Stimulated activated CD8-positive, alpha-beta memory T cell treated with anti-CD3 and anti-CD28 coated beads, Interleukin-12 subunit alpha, Interleukin-12 subunit beta, amount 100 ng/mL, for 24 hours (primary cell): Measurements from ENCODE around the gene ZNG1A.
"Not testable (repeated sequence)": the region's sequence is repeated elsewhere in the genome, so short reads cannot be mapped to it uniquely, and the experiment has no call there.

Experiments used
- DNase-seq: peaks from one replicate; pipeline ENCODE4 v3.0.0-alpha.2; 2020; ENCODE audit errors: extremely low read depth

ZNG1A gene

GRCh38 chr9:178970-179383, at the start of gene ZNG1A:
TSS of gene ZNG1A (minus strand) at chr9:179056. CDS start at chr9:178969, 87 bp downstream.
- DNase-seq, result peak; percentile 44

DNA sequence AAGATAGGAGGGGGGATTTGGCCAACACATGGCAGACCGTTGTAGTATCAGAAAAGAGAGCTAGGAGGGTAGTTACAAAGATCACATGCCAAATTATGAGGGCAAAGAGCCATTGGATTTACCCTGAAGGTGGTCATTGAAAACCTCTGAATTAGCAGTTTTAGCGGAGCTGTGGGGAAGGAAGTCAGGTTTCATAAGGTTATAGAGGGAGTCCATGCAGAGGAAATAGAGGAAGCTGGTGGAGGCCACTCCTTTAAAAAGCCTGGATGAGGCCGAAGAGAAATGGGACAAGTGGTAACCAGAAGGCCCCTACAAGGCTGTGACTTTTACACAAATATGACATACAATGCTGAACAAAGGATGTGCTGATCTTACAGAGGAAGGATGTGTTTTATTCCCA, 49.0 kb upstream of the ZNG1A start:
- DNase-seq, result no peak

GRCh38 chr9:224582-225520, 46.0 kb upstream of the ZNG1A start:
- no peak for DNase-seq

DNA sequence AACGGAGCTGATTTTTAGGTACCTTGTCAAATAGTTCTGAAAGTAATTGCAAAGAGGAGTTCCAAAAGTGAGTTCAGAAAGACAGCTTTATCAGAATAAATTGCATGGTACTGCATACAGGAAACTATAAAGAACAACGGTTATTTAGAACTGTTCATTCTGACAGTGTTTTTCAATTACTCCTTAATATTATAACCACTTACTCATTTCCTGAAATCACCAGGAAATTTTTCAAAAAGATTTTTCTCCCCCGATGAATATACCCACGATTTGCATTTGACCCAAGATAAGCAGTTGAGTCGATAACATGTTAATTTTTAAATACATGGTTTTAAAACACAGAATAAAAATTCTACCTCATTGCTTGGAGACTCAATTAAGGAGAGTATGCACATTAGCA, 45.2 kb upstream of the ZNG1A start:
- DNase-seq, result no peak

DNA sequence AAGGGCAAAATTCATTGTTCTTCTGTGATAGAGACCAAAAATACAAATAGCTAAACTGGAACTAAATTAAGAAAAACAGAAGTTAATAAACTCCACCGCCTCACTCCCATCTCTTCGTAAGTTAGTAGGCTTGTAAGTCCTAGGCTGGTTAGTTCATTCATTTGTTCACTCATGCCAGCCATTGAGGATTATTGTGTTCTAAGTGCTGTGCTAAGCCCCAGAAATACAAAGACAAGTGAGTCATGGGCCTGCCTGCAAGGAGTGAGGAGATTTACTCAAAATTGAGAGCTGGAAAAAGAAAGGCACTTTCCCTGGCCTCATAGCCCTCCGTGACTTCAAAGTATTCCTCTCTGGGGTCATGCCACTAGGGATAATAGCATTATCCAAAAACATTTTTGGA, 44.3 kb upstream of the ZNG1A start:
- DNase-seq, result no peak

DNA sequence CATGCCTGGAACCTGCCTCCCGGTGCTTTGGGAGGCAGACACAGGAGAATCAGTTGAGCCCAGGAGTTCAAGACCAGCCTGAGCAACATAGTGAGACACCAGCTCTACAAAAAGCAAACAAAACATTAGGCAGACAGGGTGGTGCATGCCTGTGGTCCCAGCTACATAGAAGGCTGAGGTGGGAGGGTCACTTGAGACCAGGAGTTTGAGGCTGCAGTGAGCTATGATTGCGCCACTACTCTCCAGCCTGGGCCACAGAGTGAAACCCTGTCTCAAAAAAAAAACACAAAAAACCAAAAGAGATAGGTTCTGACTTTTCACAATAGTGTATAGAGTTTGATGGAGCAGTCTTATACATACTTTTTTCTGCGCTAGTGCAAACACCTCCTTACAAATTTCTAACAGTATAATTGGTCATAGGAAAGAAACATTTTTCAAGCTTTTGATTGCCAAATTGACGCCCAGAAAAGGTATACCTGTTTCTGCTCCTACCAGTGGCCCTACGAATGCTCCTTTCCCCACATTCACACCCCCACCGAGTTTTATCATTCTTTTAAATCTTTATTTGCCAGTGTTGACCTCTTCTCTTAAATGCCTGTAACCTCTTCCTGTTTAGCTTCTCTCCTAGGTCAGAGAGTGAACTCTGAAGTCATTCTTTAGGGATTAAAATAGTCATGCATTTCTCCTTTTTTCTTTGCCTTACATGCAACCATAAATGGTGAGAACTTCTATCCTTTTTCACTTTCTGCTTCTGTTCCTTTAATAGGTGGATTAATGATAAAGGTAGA, 43.3 kb upstream of the ZNG1A start:
- DNase-seq, result no peak

DNA sequence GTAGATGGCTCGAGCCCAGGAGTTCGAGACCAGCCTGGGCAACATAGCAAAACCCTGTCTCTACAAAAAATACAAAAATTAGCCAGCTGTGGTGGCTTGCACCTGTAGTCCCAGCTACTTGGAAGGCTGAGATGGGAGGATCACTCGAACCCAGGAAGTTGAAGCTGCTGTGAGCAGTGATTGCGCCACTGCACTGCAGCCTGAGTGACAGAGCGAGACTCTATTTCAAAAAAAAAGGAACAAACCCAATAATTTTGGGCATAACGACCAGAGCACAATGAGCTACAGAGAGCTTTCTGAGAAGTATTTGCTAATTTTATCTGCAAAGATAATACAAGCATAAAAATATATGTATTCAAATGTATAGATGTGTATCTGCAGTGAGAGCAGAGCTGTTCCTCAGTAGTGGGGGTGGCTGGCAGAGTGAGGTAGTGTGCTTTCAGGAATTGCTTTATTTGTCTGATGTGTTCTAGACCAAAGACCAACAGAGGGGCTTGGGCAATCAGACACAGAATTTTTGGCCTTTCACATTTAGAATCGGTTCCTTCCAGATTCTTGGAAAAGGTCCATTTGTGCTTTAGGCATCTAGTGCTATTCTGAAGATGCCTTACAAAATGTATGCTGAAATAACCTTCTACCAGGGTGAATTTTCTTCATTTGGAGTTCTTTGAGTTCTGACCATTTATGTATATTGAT, 41.0 kb upstream of the ZNG1A start:
- no peak for DNase-seq

- DNase-seq, result not testable (repeated sequence)
Observed at GRCh38 chr9:219036-219435, 40.2 kb upstream of the ZNG1A start.

GRCh38 chr9:217950-218349, 39.1 kb upstream of the ZNG1A start:
- DNase-seq, result no peak

GRCh38 chr9:216866-217265, 38.0 kb upstream of the ZNG1A start:
- DNase-seq, result no peak

DNA sequence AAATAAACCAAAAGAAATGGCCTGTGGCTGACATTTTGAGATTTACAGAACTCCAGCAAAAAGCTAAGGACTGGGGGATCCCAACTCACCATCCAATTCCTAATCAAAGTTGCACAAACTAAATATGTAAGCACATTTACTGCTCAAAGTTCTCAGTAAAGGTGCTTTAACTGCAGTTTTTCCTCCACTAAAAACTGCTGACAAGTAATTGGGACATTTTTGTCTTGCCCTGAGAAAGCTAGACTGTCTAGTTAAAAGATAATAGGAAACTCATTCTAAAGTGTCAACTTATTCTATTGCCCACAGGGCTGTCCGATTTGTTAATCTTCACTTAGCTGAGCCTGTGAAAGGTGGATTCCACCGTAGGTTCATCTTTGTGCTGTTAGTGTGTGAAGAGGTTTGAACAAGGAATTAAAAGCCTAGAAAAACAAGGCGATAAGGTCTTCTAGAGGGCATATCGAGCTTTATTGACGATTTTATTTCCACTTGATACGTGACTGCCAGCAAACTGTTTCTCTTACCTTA, 36.8 kb upstream of the ZNG1A start:
- no peak for DNase-seq

GRCh38 chr9:214648-215493, 36.0 kb upstream of the ZNG1A start, which contains the start of gene DOCK8:
TSS of gene DOCK8 (plus strand) at chr9:214865. CDS start at chr9:214977, 112 bp downstream.
- peak; percentile 5 for DNase-seq

GRCh38 chr9:214351-214647, 35.4 kb upstream of the ZNG1A start:
- no peak for DNase-seq

GRCh38 chr9:213901-214300, 35.0 kb upstream of the ZNG1A start:
- not testable (repeated sequence) for DNase-seq

DNA sequence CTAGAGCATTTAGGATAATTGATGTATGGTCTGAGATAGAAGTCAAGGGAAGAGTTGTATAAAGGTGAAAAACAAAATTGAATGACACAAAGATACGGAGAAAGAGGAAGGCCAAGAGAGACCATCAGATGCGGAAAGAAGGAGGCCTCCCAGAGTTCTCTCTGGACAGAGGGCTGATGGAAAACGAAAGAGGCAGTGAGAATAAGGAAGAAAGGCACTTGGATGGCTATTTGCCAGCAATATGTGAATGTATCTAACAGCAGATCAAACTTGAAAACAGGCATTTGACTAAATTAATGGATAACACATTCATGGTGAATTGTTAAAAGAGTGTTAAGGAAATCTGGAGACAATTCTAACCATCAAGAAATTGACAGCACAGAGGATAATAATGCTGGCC, 33.4 kb upstream of the ZNG1A start:
- no peak for DNase-seq

DNA sequence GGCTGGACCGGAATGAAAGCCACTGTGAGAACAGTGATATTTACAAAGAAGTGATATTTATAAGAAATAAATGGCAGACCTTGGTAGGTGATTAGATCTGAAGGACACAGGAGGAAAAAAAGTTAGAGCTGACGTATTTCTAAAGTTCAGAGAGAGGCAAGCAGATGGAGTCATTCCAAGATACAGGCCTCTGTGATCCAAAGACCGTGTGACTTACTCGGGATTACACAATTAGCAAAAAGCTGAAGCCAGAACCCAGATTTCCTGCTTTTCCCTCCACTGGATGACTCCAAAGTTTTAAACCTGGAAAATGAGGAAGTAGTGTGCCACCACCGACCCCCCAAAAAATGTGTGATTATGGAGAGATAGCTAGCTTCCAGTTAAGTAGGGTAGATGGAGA, 32.7 kb upstream of the ZNG1A start:
- no peak for DNase-seq

- no peak for DNase-seq
Observed at GRCh38 chr9:211036-211435, 32.2 kb upstream of the ZNG1A start.

- DNase-seq, result no peak
Observed at GRCh38 chr9:209143-209758, 30.4 kb upstream of the ZNG1A start.

- DNase-seq, result no peak
Observed at GRCh38 chr9:206481-206880, 27.6 kb upstream of the ZNG1A start.

- not testable (repeated sequence) for DNase-seq
Observed at GRCh38 chr9:199601-200000, 20.7 kb upstream of the ZNG1A start.
